Measurements from ENCODE around the gene PAK5.
"Not testable (repeated sequence)": the region's sequence is repeated elsewhere in the genome, so short reads cannot be mapped to it uniquely, and the experiment has no call there.

The PAK5 gene

GRCh38 chr20:9689041-9689440 lies 149.8 kb downstream of the PAK5 start:
- in situ Hi-C loops (cut with MboI; ENCODE audit: low sequenced_read_pairs): no loop called here
- Histone ChIP-seq H3K27me3 (ENCODE audit: low read depth) (0 out of 2 replicates have a peak, but pooled peaks cover 5% of the 10 kb centered on the region), H3K9me3 (no peaks in the 10 kb centered on the region), H3K4me3 (no peak overlapping the region), H3K36me3 (replicated peaks) (no peaks in the 10 kb centered on the region), H3K4me1 (no peaks in the 10 kb centered on the region)
- DNase-seq (ENCODE audit: low spot score in 2 of 2): no peak

DNA sequence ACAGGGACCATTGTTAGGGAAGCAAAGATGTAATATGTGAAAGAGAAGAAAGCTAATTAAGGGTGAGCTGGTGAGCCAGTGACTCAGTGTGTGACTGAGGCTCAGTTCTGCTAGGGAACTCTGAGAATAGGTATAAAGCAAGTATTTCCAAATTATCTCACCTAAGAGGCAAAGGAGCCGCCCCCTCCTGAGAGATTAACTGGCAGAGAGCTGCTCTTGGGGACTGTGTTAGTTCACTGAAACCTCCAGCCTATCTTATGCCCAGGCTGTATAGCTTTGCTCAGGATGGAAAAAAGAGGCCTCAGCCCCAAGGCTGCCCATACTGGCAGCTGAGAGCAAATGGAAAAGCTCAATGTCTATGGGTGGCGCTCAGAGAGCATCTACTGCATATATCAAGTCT lies 152.0 kb downstream of the PAK5 start:
- in situ Hi-C loops (cut with MboI; ENCODE audit: low sequenced_read_pairs): no loop called here
- H3K4me3 ChIP-seq: no peak overlapping the region
- 0 out of 2 replicates have a peak, but pooled peaks cover 3% of the 10 kb centered on the region for H3K27me3 ChIP-seq (ENCODE audit: low read depth)
- H3K36me3 ChIP-seq (replicated peaks): no peaks in the 10 kb centered on the region
- H3K9me3 ChIP-seq: no peaks in the 10 kb centered on the region
- H3K4me1 ChIP-seq: no peaks in the 10 kb centered on the region
- DNase-seq (ENCODE audit: low spot score in 2 of 2): no peak

GRCh38 chr20:9686455-9686854 lies 152.4 kb downstream of the PAK5 start:
- in situ Hi-C loops (cut with MboI; ENCODE audit: low sequenced_read_pairs): no loop called here
- Histone ChIP-seq H3K4me1 (no peaks in the 10 kb centered on the region), H3K36me3 (replicated peaks) (no peaks in the 10 kb centered on the region), H3K27me3 (ENCODE audit: low read depth) (no peaks in the 10 kb centered on the region), H3K9me3 (no peaks in the 10 kb centered on the region), H3K4me3 (no peak overlapping the region)
- DNase-seq (ENCODE audit: low spot score in 2 of 2): no peak

DNA sequence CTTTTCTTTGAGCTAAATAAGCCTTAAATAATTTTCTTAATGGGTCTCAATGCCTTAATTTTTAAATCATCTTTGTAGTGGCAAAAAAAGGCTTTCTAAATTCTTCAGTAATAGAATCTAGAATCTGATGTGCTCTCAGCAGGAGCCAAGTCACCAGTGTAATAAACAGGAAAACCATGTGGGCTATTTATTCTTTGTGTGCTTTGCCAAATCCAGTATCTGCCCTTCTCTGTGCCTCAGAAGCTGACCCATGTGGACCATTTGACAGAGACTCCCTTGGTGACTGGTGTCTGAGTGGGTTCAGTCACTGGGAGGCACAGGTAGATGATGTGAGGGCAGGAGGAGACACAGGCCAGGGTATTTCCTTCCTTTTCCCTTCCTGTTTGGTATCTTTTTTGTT lies 152.9 kb downstream of the PAK5 start:
- no peaks in the 10 kb centered on the region for H3K4me1 ChIP-seq
- no peaks in the 10 kb centered on the region for H3K36me3 ChIP-seq (replicated peaks)
- H3K27me3 ChIP-seq (ENCODE audit: low read depth): no peaks in the 10 kb centered on the region
- in situ Hi-C loops (cut with MboI; ENCODE audit: low sequenced_read_pairs): no loop called here
- H3K4me3 ChIP-seq: no peak overlapping the region
- DNase-seq (ENCODE audit: low spot score in 2 of 2): no peak
- no peaks in the 10 kb centered on the region for H3K9me3 ChIP-seq

GRCh38 chr20:9685011-9685410 lies 153.9 kb downstream of the PAK5 start:
- H3K4me3 ChIP-seq: no peak overlapping the region
- no peak for DNase-seq (ENCODE audit: low spot score in 2 of 2)
- H3K4me1 ChIP-seq: no peaks in the 10 kb centered on the region
- in situ Hi-C loops (cut with MboI; ENCODE audit: low sequenced_read_pairs): no loop called here
- no peaks in the 10 kb centered on the region for H3K9me3 ChIP-seq
- H3K27me3 ChIP-seq (ENCODE audit: low read depth): no peaks in the 10 kb centered on the region
- H3K36me3 ChIP-seq (replicated peaks): no peaks in the 10 kb centered on the region

DNA sequence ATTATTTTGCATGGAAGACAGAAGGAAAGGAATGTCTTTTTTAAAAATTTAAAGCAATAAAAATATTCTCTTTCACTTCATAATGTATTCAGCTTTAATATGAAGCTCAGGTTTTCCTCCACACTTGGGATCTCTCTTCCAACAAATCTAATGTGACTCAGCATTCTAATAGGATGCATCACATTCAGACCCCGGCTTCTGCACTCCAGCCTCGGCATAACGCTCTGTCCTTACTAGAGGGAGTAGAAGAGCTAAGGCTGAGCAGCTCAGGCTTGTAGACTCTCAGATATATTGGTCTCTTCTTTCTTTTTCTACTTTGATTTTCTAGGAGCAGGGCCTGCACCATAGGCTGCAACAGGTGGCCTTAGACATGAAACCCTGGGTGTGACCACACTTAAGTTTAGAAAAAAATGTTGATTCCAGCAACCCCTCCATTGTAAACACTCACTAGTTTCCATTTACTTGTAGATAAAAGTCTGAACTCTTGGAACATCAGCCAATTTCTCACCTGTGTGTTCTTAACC lies 161.7 kb downstream of the PAK5 start:
- Histone ChIP-seq H3K9me3 (no peaks in the 10 kb centered on the region), H3K4me1 (no peaks in the 10 kb centered on the region), H3K36me3 (replicated peaks) (no peaks in the 10 kb centered on the region), H3K27me3 (ENCODE audit: low read depth) (no peaks in the 10 kb centered on the region), H3K4me3 (no peak overlapping the region)
- in situ Hi-C loops (cut with MboI; ENCODE audit: low sequenced_read_pairs): no loop called here
- no peak for DNase-seq (ENCODE audit: low spot score in 2 of 2)

DNA sequence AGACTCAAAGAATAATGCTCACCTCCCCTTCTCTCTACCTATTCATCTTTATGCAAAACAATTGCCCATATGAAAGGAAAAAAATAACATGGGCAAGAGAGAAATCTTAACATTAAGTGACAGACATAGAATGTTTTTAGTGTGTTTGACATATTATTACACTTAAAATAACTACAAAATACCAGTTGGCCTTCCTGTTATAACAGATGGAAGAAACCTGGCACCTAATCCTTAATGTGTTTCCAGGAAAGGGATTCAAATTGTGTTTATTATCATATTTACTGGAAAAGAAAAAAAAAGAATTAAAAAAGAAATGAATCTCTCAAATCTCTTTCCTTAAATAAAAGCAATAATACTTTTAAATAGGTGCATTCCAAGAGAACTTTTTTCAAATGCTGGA lies 165.9 kb downstream of the PAK5 start:
- H3K36me3 ChIP-seq (replicated peaks): no peaks in the 10 kb centered on the region

DNA sequence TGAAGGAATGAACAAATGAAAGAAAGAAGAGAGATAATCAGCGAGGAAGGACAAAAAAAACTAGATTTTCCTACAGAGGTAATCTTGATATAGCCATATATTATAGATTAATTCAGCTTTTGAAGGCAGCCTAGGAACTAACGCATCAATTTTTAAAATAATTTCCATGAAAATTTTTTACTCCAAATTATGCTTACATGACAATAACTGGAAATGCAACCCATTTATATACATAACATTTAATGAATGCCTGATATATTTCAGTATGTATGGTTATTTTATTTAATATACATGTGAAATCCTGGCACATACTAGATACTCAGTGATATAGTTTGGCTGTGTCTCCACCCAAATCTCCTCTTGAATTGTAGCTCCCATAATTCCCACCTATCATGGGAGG lies 166.8 kb downstream of the PAK5 start:
- Histone ChIP-seq H3K27me3 (ENCODE audit: low read depth) (no peaks in the 10 kb centered on the region), H3K4me1 (no peaks in the 10 kb centered on the region), H3K4me3 (no peak overlapping the region), H3K36me3 (replicated peaks) (no peaks in the 10 kb centered on the region), H3K9me3 (no peaks in the 10 kb centered on the region)
- DNase-seq (ENCODE audit: low spot score in 2 of 2): no peak
- in situ Hi-C loops (cut with MboI; ENCODE audit: low sequenced_read_pairs): no loop called here

More for the DNA sequence above, 165.9 kb downstream of the PAK5 start:
- H3K4me1 ChIP-seq: no peaks in the 10 kb centered on the region
- H3K27me3 ChIP-seq (ENCODE audit: low read depth): no peaks in the 10 kb centered on the region
- no peak for DNase-seq (ENCODE audit: low spot score in 2 of 2)
- no peak overlapping the region for H3K4me3 ChIP-seq
- H3K9me3 ChIP-seq: no peaks in the 10 kb centered on the region
- in situ Hi-C loops (cut with MboI; ENCODE audit: low sequenced_read_pairs): no loop called here

- Histone ChIP-seq H3K9me3 (no peaks in the 10 kb centered on the region), H3K4me3 (no peak overlapping the region), H3K36me3 (replicated peaks) (no peaks in the 10 kb centered on the region), H3K4me1 (no peaks in the 10 kb centered on the region), H3K27me3 (ENCODE audit: low read depth) (no peaks in the 10 kb centered on the region)
- DNase-seq (ENCODE audit: low spot score in 2 of 2): no peak
- in situ Hi-C loops (cut with MboI; ENCODE audit: low sequenced_read_pairs): no loop called here
Measured at GRCh38 chr20:9668381-9668780, 170.5 kb downstream of the PAK5 start.

GRCh38 chr20:9663423-9663822 lies 175.5 kb downstream of the PAK5 start:
- no peak for DNase-seq (ENCODE audit: low spot score in 2 of 2)
- in situ Hi-C loops (cut with MboI; ENCODE audit: low sequenced_read_pairs): no loop called here
- Histone ChIP-seq H3K4me3 (no peak overlapping the region), H3K9me3 (no peaks in the 10 kb centered on the region), H3K27me3 (ENCODE audit: low read depth) (no peaks in the 10 kb centered on the region), H3K36me3 (replicated peaks) (no peaks in the 10 kb centered on the region), H3K4me1 (no peaks in the 10 kb centered on the region)

- Histone ChIP-seq H3K4me3 (no peak overlapping the region), H3K27me3 (ENCODE audit: low read depth) (no peaks in the 10 kb centered on the region), H3K4me1 (no peaks in the 10 kb centered on the region), H3K36me3 (replicated peaks) (no peaks in the 10 kb centered on the region), H3K9me3 (no peaks in the 10 kb centered on the region)
- in situ Hi-C loops (cut with MboI; ENCODE audit: low sequenced_read_pairs): no loop called here
- peak in 1 of 2 experiments; percentile 55 for DNase-seq (ENCODE audit: low spot score in 2 of 2)
Measured at GRCh38 chr20:9660236-9660868, 178.5 kb downstream of the PAK5 start.

DNA sequence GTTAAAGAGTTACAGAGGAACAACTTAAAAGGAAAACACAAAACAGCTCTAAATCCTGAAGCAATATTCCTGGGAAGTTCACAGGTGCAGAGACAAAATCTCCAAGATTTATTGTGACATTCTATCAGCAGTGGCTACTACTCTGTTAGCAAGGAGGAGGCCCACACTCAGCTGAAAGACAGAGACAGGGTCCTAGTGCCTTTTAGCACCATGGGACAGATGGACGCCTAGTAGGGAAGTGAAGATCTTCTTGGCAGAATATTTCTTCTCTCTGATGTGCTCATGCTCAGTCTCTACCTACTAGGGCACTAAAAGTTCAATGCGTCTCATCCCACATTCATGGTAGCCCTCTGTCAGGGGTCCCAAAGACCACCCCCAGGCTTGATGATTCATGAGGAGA lies 191.1 kb downstream of the PAK5 start:
- no peaks in the 10 kb centered on the region for H3K36me3 ChIP-seq (replicated peaks)
- in situ Hi-C loops (cut with MboI; ENCODE audit: low sequenced_read_pairs): no loop called here
- no peak for DNase-seq (ENCODE audit: low spot score in 2 of 2)
- no peak overlapping the region for H3K4me3 ChIP-seq
- H3K9me3 ChIP-seq: no peaks in the 10 kb centered on the region
- H3K4me1 ChIP-seq: no peaks in the 10 kb centered on the region
- 0 out of 2 replicates have a peak, but pooled peaks cover 2% of the 10 kb centered on the region for H3K27me3 ChIP-seq (ENCODE audit: low read depth)

DNA sequence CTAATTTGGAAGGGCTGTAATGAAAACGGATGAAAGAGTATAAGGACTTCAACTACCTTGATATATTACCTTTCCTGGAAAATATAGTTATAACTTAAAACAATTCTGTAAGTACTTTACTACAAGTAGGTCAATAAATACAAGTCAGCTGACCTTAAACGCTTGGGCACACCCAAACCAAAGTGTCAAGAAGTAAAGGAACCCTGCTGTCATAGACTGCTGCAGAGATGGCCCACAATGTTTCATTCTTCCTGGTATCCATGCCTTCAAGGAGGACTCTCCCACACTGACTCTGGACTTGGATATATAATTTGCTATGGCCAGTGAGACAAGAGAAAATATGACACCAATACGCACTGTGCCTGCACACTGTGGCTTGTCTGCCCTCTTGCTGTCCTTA lies 192.5 kb downstream of the PAK5 start:
- in situ Hi-C loops (cut with MboI; ENCODE audit: low sequenced_read_pairs): no loop called here
- DNase-seq (ENCODE audit: low spot score in 2 of 2): no peak
- Histone ChIP-seq H3K9me3 (no peaks in the 10 kb centered on the region), H3K4me1 (no peaks in the 10 kb centered on the region), H3K27me3 (ENCODE audit: low read depth) (0 out of 2 replicates have a peak, but pooled peaks cover 2% of the 10 kb centered on the region), H3K36me3 (replicated peaks) (no peaks in the 10 kb centered on the region), H3K4me3 (no peak overlapping the region)

GRCh38 chr20:9642882-9643281 lies 196.0 kb downstream of the PAK5 start:
- H3K4me1 ChIP-seq: no peaks in the 10 kb centered on the region
- no peaks in the 10 kb centered on the region for H3K36me3 ChIP-seq (replicated peaks)
- no peak for DNase-seq (ENCODE audit: low spot score in 2 of 2)
- H3K9me3 ChIP-seq: no peaks in the 10 kb centered on the region
- no peak overlapping the region for H3K4me3 ChIP-seq
- in situ Hi-C loops (cut with MboI; ENCODE audit: low sequenced_read_pairs): no loop called here
- 0 out of 2 replicates have a peak, but pooled peaks cover 2% of the 10 kb centered on the region for H3K27me3 ChIP-seq (ENCODE audit: low read depth)

DNA sequence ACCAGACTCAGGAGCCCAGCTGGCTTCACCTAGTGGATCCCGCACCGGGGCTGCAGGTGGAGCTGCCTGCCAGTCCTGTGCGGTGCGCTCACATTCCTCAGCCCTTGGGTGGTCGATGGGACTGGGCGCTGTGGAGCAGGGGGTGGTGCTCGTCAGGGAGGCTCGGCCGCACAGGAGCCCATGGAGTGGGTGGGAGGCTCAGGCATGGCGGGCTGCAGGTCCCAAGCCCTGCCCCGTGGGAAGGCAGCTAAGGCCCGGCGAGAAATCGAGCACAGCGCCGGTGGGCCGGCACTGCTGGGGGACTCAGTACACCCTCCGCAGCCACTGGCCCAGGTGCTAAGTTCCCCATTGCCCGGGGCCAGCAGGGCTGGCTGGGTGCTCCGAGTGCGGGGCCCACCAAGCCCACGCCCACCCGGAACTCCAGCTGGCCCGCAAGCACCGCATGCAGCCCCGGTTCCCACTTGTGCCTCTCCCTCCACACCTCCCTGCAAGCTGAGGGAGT lies 197.3 kb downstream of the PAK5 start:
- DNase-seq (ENCODE audit: low spot score in 2 of 2); H3K36me3 ChIP-seq (replicated peaks); H3K4me1 ChIP-seq; H3K27me3 ChIP-seq (ENCODE audit: low read depth); H3K9me3 ChIP-seq; in situ Hi-C loops (cut with MboI; ENCODE audit: low sequenced_read_pairs); H3K4me3 ChIP-seq: not testable (repeated sequence)
